Measurements from ENCODE around the gene SYT7. TPM values are rescaled to one million over a fixed set of nuclear protein-coding genes. Genes with fewer than 3 reads are reported as not detected.

SYT7 gene
- total RNA-seq, 3 donors from 2014 or later (not counting 1 experiment from before 2014, with no cell fraction given): 0.07 TPM; not detected in 2

DNA sequence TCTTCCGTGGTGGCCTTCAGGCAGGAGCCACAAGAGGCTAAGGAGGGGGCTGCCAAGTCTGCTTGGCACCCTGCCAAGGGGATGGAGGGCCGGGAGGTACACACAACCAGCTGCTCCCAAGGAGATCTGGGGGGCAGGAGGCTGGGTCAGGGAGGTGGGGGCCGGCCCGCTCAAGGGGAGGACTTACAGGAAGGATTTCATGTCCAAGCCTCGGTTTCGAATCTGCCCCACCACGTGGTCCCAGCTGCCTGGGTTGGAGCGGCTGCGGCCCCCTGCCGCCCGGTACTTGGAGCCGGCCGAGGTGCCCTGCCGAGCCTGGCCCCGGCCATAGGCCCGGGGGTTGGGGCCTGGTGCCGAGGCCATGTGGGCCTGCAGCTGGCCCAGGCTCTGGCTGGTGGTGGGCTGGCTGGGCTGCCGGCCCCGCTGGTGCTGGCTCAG is 38.8 kb downstream of the SYT7 start:
- H3K4me3 Mint-ChIP-seq: no peak overlapping the region
- DNase-seq (no peak), ATAC-seq (no peak)
- no peaks in the 10 kb centered on the region for H3K36me3 Mint-ChIP-seq
- peaks cover 22 to 29% of the 10 kb centered on the region in 2 donors for H3K27me3 Mint-ChIP-seq (ENCODE audit: low read depth in 2 of 2)
- TF ChIP-seq, protein P1, sequence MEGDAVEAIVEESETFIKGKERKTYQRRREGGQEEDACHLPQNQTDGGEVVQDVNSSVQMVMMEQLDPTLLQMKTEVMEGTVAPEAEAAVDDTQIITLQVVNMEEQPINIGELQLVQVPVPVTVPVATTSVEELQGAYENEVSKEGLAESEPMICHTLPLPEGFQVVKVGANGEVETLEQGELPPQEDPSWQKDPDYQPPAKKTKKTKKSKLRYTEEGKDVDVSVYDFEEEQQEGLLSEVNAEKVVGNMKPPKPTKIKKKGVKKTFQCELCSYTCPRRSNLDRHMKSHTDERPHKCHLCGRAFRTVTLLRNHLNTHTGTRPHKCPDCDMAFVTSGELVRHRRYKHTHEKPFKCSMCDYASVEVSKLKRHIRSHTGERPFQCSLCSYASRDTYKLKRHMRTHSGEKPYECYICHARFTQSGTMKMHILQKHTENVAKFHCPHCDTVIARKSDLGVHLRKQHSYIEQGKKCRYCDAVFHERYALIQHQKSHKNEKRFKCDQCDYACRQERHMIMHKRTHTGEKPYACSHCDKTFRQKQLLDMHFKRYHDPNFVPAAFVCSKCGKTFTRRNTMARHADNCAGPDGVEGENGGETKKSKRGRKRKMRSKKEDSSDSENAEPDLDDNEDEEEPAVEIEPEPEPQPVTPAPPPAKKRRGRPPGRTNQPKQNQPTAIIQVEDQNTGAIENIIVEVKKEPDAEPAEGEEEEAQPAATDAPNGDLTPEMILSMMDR (IDR thresholded peaks at IDR 0.05): no peak
- Histone ChIP-seq H3K4me1 (ENCODE audit: control insufficient read depth, insufficient read depth, low read length) (no peaks in the 10 kb centered on the region), H3K4me3 (ENCODE audit: low read length) (no peak overlapping the region), H3K36me3 (ENCODE audit: control insufficient read depth, insufficient read depth, low read length) (no peaks in the 10 kb centered on the region), H3K27me3 (ENCODE audit: control insufficient read depth, insufficient read depth, low read length) (no peaks in the 10 kb centered on the region), H3K27ac (ENCODE audit: low read length) (no peak overlapping the region), H3K9me3 (ENCODE audit: control insufficient read depth, insufficient read depth, low read length) (no peaks in the 10 kb centered on the region)
- H3K27ac Mint-ChIP-seq: no peak overlapping the region
- intact Hi-C loops (cut with micrococcal nuclease): no loop called here
- no peaks in the 10 kb centered on the region for H3K9me3 Mint-ChIP-seq
- 62% methylated on average over 19 of the region's 19 CpGs for WGBS (ENCODE audit: insufficient coverage)
- H3K4me1 Mint-ChIP-seq: peaks cover 0 to 5% of the 10 kb centered on the region in 2 donors

DNA sequence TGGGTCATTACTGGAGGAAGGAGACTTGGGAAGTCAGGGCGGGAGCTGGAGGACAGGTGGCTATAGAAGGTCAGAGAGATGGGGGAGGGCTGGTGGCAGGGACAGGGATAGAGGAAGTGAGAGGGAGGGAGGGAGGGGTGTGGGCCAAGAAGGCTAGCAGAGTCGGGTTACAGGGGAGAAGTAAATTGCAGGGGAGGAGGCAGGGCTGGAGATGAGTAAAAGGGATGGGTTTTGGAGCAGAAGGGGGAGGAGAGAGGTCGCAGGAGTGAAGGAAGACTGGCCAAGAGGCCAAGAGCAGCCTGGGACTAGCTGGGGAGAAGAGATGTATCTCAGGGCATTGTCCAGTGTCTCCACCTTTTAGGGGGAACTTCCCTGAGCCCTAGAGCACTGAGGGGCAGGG is 39.3 kb downstream of the SYT7 start:
- no peaks in the 10 kb centered on the region for H3K36me3 ChIP-seq (ENCODE audit: control insufficient read depth, insufficient read depth, low read length)
- H3K9me3 ChIP-seq (ENCODE audit: control insufficient read depth, insufficient read depth, low read length): no peaks in the 10 kb centered on the region
- TF ChIP-seq, protein P1 (IDR thresholded peaks at IDR 0.05): no peak
- Mint-ChIP-seq H3K36me3 (no peaks in the 10 kb centered on the region), H3K27me3 (ENCODE audit: low read depth in 2 of 2) (peaks cover 22 to 29% of the 10 kb centered on the region in 2 donors), H3K27ac (no peak overlapping the region), H3K9me3 (no peaks in the 10 kb centered on the region), H3K4me1 (peaks cover 0 to 5% of the 10 kb centered on the region in 2 donors), H3K4me3 (no peak overlapping the region)
- no peak overlapping the region for H3K27ac ChIP-seq (ENCODE audit: low read length)
- no peaks in the 10 kb centered on the region for H3K4me1 ChIP-seq (ENCODE audit: control insufficient read depth, insufficient read depth, low read length)
- ATAC-seq (no peak), DNase-seq (no peak)
- no peak overlapping the region for H3K4me3 ChIP-seq (ENCODE audit: low read length)
- no peaks in the 10 kb centered on the region for H3K27me3 ChIP-seq (ENCODE audit: control insufficient read depth, insufficient read depth, low read length)
- WGBS (ENCODE audit: insufficient coverage): 4% methylated on average over 3 of the region's 3 CpGs
- intact Hi-C loops (cut with micrococcal nuclease): no loop called here

DNA sequence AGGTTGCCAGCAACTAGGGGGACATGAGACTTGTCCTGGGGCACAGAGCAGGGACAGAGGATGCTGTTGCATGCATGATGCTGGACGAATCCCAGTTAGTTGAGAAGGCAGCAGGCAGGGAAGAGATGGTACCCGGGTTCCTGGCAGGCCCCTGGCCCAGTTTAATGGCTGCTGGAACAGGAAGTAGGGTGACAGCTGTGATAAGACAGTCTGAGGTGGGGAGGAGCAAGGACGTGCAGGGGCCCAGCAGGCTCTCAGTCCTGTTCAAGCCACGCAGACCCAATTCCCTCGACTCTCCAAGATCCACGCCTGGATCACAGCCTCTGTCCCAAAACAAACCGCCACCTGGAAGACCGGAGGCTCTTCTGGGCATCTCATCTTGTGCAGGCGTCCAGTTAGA is 40.3 kb downstream of the SYT7 start:
- H3K36me3 Mint-ChIP-seq: no peaks in the 10 kb centered on the region
- H3K27me3 Mint-ChIP-seq (ENCODE audit: low read depth in 2 of 2): peaks cover 20 to 24% of the 10 kb centered on the region in 2 donors
- intact Hi-C loops (cut with micrococcal nuclease): no loop called here
- Histone ChIP-seq H3K4me3 (ENCODE audit: low read length) (no peak overlapping the region), H3K27me3 (ENCODE audit: control insufficient read depth, insufficient read depth, low read length) (no peaks in the 10 kb centered on the region), H3K27ac (ENCODE audit: low read length) (no peak overlapping the region), H3K4me1 (ENCODE audit: control insufficient read depth, insufficient read depth, low read length) (no peaks in the 10 kb centered on the region), H3K9me3 (ENCODE audit: control insufficient read depth, insufficient read depth, low read length) (no peaks in the 10 kb centered on the region), H3K36me3 (ENCODE audit: control insufficient read depth, insufficient read depth, low read length) (no peaks in the 10 kb centered on the region)
- no peaks in the 10 kb centered on the region for H3K9me3 Mint-ChIP-seq
- H3K4me1 Mint-ChIP-seq: peaks cover 0 to 3% of the 10 kb centered on the region in 2 donors
- DNase-seq (no peak), ATAC-seq (no peak)
- TF ChIP-seq, protein P1 (IDR thresholded peaks at IDR 0.05): no peak
- H3K27ac Mint-ChIP-seq: no peak overlapping the region
- H3K4me3 Mint-ChIP-seq: no peak overlapping the region
- 56% methylated on average over 9 of the region's 9 CpGs for WGBS (ENCODE audit: insufficient coverage)

DNA sequence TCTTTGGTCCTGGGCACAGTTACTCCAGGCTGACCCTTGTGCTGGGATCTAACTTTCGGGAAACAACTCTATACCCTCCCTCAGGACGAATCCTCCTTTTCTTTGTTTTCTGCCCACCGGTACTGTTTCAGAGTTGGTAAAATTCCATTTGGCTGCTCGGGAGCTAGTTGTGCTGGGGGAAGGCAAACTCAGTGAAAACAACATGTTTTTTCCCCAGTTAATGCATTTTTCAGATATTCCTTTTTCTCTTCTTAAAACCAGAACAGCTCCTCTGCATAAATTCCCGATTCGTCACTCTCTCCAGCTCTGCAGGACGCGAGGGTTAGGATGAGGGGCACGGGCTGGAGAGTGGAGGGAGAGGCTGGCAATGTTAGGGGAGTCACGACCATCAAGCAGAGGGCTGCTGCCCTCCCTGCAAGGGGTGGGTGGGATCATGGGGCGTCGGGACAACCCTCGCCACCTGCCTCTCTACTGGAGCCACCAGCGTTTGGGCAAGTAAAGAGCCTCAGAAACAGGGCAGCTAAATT is 41.0 kb downstream of the SYT7 start:
- 63% methylated on average over 14 of the region's 14 CpGs for WGBS (ENCODE audit: insufficient coverage)
- no peaks in the 10 kb centered on the region for H3K4me1 ChIP-seq (ENCODE audit: control insufficient read depth, insufficient read depth, low read length)
- no peaks in the 10 kb centered on the region for H3K9me3 ChIP-seq (ENCODE audit: control insufficient read depth, insufficient read depth, low read length)
- Mint-ChIP-seq H3K9me3 (no peaks in the 10 kb centered on the region), H3K27me3 (ENCODE audit: low read depth in 2 of 2) (peaks cover 15 to 22% of the 10 kb centered on the region in 2 donors), H3K36me3 (no peaks in the 10 kb centered on the region), H3K4me3 (no peak overlapping the region), H3K27ac (no peak overlapping the region), H3K4me1 (peaks cover 0 to 1% of the 10 kb centered on the region in 2 donors)
- no peak for DNase-seq
- H3K36me3 ChIP-seq (ENCODE audit: control insufficient read depth, insufficient read depth, low read length): no peaks in the 10 kb centered on the region
- H3K27ac ChIP-seq (ENCODE audit: low read length): no peak overlapping the region
- no peaks in the 10 kb centered on the region for H3K27me3 ChIP-seq (ENCODE audit: control insufficient read depth, insufficient read depth, low read length)
- intact Hi-C loops (cut with micrococcal nuclease): no loop called here
- no peak overlapping the region for H3K4me3 ChIP-seq (ENCODE audit: low read length)
- ATAC-seq: no peak
- TF ChIP-seq, protein P1 (IDR thresholded peaks at IDR 0.05): no peak

Data from natural killer cell (primary cell).